ENCODE measurements around the gene MDFI. TPM values are rescaled to one million over a fixed set of nuclear protein-coding genes. Genes with fewer than 3 reads are reported as not detected.
A peak's percentile ranks its signal among the peaks of the same experiment; 100 is the strongest.
"Not testable (repeated sequence)": the region's sequence is repeated elsewhere in the genome, so short reads cannot be mapped to it uniquely, and the experiment has no call there.

Gene MDFI
- total RNA-seq, 1 experiment from 2014 or later = 2.6 TPM

GRCh38 chr6:41602864-41603608, 35.2 kb upstream of the MDFI start:
- peak; percentile 69 for DNase-seq (ENCODE audit: low read depth)

GRCh38 chr6:41604006-41604405, 34.3 kb upstream of the MDFI start:
- no peak for DNase-seq (ENCODE audit: low read depth)

- DNase-seq (ENCODE audit: low read depth) = no peak
Measured at GRCh38 chr6:41605649-41606048, 32.6 kb upstream of the MDFI start.

GRCh38 chr6:41607036-41607435, 31.2 kb upstream of the MDFI start:
- DNase-seq (ENCODE audit: low read depth) = no peak

- no peak for DNase-seq (ENCODE audit: low read depth)
Measured at GRCh38 chr6:41607736-41608135, 30.5 kb upstream of the MDFI start.

DNA sequence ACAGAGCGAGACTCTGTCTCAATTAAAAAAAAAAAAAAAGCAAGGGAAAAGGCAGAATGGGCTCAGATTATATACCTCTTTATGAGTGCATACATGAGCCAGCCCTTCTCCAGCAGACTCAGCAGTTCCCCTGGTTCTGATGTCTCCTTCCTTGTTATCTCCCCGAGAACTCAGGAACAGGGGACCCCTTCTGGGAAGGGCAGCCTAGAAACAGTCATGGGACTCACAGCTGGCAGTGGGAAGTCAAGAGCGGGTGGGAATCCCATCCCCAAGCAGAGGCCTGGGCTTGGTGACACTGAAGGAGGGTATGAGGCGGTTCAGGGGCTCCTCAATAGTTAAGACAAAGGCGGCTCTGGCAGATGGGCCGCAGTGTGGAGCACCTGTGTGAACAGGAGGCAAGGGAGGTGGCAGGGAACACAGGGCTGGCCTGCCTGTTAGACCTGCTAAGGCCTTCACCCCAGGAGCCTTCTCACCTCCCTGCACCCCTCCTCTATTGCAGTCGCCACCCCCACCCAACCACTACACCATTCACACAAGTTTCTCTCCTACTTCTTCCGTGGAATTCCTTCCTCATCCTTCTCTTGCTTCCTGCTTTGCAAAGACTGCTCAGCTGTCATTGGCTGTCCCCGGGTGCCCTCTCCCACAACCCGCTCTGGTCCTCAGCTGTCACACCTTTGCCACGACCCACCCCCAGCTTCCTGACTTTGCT, 29.7 kb upstream of the MDFI start:
- DNase-seq (ENCODE audit: low read depth) = no peak

GRCh38 chr6:41614715-41615114, 23.6 kb upstream of the MDFI start:
- DNase-seq (ENCODE audit: low read depth) = no peak

DNA sequence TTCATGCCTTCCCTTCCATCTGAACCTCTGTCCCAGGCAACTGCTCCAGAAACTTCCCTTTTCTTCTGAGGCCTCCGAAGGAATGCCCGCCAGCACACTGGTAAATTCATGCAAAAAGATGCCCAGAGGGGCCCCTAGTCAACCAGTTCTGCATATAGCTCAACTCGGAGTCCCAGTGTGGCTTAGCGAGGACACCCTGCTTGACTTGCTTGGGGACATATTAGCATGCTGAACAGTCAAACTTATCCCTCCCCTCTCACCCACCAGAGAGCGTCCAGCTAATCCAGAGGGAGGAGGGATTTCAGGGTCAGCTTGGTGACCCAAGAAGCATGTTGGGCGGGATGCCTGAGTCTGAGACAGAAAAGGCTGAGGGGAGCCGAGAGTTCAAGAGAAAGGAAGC, 23.0 kb upstream of the MDFI start:
- no peak for DNase-seq (ENCODE audit: low read depth)

GRCh38 chr6:41618598-41618997, 19.7 kb upstream of the MDFI start:
- DNase-seq (ENCODE audit: low read depth) = no peak

DNA sequence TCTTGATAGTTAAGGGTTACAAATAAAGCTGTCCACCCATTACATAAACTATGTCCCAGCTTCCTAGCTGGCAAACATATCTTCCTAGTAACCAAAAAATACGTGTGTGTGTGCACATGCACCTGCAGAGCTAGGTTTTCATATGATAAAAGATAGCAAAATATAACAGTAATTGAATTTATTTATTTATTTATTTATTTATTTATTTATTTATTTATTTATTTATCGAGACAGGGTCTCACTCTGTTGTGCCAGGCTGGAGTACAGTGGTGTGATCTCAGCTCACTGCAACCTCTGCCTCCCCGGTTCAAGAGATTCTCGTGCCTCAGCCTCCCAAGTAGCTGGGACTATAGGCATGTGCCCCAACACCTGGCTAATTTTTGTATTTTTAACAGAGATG, 19.1 kb upstream of the MDFI start:
- DNase-seq (ENCODE audit: low read depth) = not testable (repeated sequence)

DNA sequence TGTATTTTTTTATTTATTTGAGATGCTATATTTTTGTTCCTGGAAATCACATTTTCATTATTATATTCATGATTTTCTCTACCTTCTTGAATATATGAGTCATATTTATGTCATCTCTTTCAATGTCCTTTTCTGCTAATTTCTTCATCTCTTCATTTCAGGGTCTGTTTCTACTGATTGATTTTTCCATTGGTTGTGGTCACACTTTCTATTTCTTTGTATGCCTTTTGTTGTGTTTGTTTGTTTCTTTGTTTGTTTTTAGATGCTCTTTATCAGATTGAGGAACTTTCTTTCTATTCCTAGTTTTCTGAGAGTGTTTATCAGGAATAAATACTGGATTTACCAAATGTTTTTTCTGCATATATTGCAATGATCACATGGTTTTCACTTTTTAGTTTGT, 16.9 kb upstream of the MDFI start:
- no peak for DNase-seq (ENCODE audit: low read depth)

DNA sequence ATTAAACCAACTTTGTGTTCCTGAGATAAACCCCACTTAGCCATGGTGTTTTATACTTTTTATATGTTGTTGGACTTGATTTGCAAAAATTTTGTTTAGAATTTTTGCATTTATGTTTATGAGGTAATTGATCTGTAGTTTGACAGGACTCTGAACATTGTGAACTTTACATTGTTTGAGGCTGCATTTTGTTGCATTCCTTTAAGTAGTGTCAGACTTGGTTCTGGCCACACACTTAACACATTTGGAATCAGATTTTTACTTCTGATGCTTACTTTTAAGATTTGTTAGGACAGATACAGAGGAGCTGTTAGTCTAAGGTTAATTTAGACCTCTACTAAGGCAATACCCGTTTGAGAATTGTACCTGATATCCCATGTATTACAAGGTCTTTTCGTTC, 16.5 kb upstream of the MDFI start:
- no peak for DNase-seq (ENCODE audit: low read depth)

DNA sequence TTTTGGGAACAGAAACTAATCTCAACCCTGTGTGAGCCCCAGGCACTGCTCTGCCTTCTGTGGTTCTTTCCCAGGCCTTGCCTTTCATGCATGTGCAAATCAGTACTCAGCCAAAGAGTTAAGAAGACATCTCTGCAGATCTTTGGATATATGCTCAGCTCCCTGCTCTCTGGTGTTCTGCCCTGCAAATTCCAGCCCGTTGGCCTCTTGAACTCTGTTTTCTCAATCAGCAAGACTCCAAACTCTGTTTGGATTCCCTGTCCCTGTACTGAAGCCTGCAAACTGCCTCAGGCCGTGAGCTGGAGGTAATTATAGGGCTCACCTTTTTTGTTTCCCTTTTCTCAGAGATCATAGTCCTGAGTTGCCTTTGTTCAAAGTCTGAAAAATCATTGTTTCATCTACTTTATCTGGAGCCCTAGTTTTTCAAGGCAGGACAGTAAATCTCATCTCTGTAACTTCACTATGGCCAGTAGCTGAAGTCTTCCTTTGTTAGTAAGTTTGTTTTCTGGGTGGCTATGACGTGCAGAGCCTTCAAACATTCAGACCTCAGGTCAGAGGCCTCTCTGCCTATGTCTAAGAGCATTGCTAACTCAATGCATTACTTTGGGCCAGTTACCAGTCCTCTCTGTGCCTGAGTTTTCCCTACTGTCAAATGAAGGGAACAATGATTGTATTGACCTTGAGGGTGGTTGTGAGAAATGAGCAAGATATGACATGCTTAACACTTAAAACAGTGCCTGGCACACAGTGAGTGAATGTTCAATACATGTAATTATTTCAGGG, 15.9 kb upstream of the MDFI start:
- no peak for DNase-seq (ENCODE audit: low read depth)

DNA sequence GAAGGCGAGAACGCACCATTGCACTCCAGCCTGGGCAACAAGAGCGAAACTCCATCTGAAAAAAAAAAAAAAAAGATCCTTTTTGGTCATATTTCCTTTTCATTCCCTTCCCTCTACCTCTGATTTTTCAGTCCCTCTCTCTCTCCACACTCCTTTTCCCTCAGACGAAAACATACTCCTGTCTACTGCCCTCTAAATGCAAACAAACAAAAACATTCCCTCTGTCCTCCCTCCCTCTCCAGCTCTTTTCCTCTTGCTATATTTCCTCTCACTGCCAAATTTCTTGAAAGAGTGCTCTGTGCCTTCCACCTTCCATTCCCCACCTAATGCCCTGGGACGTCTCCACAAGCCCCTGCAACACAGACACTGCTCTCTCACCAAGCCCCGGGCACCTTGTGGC, 14.9 kb upstream of the MDFI start:
- DNase-seq (ENCODE audit: low read depth) = no peak

DNA sequence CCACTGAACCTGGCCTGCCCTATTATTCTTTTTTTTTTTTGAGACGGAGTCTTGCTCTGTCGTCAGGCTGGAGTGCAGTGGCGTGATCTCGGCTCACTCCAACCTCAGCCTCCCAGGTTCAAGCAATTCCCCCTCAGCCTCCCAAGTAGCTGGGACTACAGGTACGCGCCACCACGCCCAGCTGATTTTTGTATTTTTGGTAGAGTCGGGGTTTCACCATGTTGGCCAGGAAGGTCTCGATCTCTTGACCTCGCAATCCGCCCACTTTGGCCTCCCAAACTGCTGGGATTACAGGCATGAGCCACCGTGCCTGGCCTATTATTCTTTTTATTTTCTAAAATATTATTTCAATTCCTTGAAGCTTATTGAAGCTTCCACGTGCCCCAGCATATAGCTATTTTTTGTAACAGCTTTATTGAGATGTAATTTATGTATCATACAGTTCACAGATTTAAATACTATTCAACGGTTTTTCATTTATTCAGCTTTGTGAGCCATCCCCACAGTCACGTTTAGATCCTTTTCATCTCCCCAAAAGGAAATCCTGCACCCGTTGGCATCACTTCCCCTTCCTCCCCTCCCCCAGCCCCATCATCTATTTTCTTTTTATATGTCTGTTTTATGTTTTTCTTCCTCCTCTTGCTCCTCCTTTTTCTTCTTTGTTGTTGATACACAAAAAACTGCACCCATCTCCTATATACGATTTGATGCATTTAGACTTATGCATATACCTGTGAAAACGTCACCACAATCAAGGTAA, 13.5 kb upstream of the MDFI start:
- no peak for DNase-seq (ENCODE audit: low read depth)

DNA sequence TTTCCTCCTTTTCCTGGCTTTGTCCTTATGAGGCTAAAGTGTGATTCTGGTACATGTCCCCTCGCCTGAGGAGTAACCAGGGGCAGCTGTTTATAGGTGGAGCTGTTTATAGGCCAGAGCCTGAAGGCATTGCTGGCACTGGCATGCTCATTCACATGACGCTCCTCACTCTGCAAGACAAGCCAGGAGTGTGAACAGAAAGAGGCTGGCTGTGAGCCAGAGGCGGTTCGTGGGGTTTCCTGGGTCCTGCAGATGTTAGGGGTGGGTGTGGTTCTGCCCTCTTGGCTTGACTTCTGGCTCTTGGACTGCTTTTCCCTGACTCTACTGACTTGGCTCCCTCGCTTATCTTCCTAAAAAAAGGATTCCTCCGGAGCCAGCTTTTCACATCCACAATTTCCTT, 12.8 kb upstream of the MDFI start:
- DNase-seq (ENCODE audit: low read depth) = peak; percentile 49

GRCh38 chr6:41626022-41626421, 12.2 kb upstream of the MDFI start:
- DNase-seq (ENCODE audit: low read depth) = no peak

GRCh38 chr6:41626917-41627316, 11.4 kb upstream of the MDFI start:
- DNase-seq (ENCODE audit: low read depth) = no peak

DNA sequence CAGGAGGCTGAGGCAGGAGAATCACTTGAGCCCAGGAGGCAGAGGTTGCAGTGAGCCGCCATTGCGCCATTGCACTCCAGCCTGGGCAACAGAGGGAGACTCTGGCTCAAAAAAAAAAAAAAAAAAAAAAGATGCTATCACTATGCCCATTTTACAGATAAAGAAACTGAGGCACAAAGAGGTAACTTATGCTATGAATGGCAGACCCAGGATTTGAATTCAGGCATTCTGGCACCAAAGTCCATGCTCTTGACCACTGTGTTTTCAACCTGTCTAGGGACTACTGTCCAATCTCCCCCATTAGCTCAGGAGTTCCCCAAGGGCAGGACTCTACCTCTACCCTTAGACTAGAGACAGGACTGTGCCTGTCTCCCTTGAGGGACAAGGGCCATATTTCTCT, 9.1 kb upstream of the MDFI start:
- DNase-seq (ENCODE audit: low read depth) = no peak

- DNase-seq (ENCODE audit: low read depth) = peak; percentile 47
Measured at GRCh38 chr6:41630069-41630468, 8.2 kb upstream of the MDFI start.

GRCh38 chr6:41630946-41631345, 7.3 kb upstream of the MDFI start:
- no peak for DNase-seq (ENCODE audit: low read depth)

DNA sequence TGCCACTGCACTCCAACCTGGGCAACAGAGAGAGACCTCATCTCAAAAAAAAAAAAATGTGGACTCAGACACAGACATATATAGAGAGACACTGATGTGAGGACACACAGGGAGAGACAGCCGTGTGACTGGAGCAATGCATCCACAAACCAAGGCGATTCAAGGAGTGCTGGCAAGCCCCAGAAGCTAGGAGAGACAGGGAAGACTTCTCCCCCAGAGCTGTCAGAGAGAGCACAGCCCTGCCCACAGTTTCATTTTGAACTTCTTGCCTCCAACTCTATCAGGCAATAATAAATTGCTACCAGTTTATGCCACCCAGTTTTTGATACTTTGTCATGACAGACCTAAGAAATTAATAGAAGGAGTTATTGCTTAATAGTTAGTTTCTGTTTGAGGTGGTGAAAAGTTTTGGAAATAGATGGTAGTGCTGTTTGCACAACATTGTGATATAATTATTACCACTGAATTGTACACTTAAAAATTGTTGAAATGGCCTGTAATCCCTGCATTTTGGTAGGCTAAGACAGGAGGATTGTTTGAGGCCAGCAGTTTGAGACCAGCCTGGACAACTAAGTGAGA, 5.1 kb upstream of the MDFI start:
- no peak for DNase-seq (ENCODE audit: low read depth)
